ENCODE data around the gene MSI2. TPM values are rescaled to one million over a fixed set of nuclear protein-coding genes. Genes with fewer than 3 reads are reported as not detected.

The MSI2 gene
- total and polyA plus RNA-seq, 4 donors, result 9.4 to 64.0 (median 30.4) TPM

DNA sequence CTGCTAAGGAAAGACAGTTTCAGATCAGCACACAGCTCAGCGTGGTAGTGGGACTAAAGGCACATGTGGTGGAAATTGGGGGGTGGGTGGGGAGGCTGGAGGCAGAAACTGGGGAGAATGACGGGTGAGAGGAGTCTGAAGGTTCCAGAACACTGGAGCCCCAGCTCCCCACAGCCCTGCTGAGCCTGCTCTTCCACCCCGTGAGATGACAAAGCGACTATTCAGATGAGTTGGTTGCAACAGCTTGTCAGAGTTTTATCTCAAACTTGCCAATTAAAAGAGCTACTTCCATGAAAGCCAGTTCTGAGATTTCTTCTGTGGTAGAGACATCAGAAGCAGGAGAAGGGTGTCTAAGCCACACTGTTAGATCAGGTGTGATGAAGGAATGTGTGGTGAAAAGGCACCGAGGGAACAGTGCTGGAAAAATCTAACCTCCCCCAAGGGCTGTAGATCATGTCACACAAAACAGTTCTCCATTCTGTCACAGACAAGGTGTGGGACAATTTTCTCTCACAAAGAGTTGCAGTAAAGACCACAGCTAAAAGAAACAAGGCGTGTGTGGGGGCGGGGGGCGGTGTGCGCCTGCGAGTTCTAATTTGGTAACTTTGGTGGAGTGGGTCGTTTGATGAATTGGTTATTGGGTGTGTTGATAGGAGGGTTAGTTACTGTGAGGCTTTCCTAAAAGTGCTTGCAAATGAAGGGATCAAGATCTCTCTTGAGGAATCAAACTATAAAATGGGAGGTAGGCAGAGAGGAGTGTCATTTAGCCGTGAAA, 449.8 kb downstream of the MSI2 start:
- Histone ChIP-seq H3K4me3 (no peak overlapping the region), H3K36me3 (ENCODE audit: control insufficient read depth in 4 of 4, insufficient read depth in 4 of 4, low read length in 4 of 4) (no peaks in the 10 kb centered on the region), H3K9me3 (ENCODE audit: control insufficient read depth in 4 of 4, insufficient read depth in 3 of 4, low read length in 3 of 4) (no peaks in the 10 kb centered on the region), H3K27ac (ENCODE audit: low read depth in 1 of 2, low read length in 1 of 2) (no peak overlapping the region), H3K27me3 (ENCODE audit: control insufficient read depth in 3 of 3, insufficient read depth in 3 of 3, low read length in 2 of 3) (no peaks in the 10 kb centered on the region), H3K9ac (ENCODE audit: insufficient read depth in 1 of 2, low read length in 2 of 2) (no peak overlapping the region), H3K4me1 (ENCODE audit: control insufficient read depth in 5 of 5, insufficient read depth in 5 of 5, low read length in 5 of 5) (peaks cover 0 to 31% (median 0%) of the 10 kb centered on the region in 5 donors)
- WGBS, 2 donors, result 66 to 73% methylated on average over 12 of the region's 12 CpGs
- TF ChIP-seq, protein P1, sequence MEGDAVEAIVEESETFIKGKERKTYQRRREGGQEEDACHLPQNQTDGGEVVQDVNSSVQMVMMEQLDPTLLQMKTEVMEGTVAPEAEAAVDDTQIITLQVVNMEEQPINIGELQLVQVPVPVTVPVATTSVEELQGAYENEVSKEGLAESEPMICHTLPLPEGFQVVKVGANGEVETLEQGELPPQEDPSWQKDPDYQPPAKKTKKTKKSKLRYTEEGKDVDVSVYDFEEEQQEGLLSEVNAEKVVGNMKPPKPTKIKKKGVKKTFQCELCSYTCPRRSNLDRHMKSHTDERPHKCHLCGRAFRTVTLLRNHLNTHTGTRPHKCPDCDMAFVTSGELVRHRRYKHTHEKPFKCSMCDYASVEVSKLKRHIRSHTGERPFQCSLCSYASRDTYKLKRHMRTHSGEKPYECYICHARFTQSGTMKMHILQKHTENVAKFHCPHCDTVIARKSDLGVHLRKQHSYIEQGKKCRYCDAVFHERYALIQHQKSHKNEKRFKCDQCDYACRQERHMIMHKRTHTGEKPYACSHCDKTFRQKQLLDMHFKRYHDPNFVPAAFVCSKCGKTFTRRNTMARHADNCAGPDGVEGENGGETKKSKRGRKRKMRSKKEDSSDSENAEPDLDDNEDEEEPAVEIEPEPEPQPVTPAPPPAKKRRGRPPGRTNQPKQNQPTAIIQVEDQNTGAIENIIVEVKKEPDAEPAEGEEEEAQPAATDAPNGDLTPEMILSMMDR (IDR thresholded peaks at IDR 0.05; ENCODE audit: control extremely low read depth, extremely low read depth), result no peak
- ATAC-seq (ENCODE audit: insufficient read depth, low FRiP score), result no peak
- DNase-seq, result no peak

DNA sequence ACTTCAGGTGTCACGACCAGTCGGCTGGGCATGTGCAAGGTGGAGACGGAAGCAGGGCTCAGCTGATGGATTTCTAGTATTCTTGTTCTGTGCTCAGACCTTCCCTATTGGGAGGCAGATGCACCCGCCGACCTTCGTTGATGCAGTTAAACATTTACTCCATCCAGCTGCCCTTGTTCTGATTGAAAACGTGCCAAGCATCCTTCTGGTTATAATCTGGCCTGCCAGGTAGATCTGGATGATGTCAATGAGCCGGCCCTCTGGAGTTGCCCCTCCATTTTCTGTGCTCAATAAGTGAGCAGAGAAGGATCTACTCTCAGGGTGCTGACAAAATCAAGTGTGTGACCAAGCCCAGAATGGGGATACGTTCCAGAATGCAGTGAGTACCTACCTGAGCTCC, 450.4 kb downstream of the MSI2 start:
- Histone ChIP-seq H3K9ac (ENCODE audit: insufficient read depth in 1 of 2, low read length in 2 of 2) (no peak overlapping the region), H3K27ac (ENCODE audit: low read depth in 1 of 2, low read length in 1 of 2) (no peak overlapping the region), H3K36me3 (ENCODE audit: control insufficient read depth in 4 of 4, insufficient read depth in 4 of 4, low read length in 4 of 4) (no peaks in the 10 kb centered on the region), H3K27me3 (ENCODE audit: control insufficient read depth in 3 of 3, insufficient read depth in 3 of 3, low read length in 2 of 3) (no peaks in the 10 kb centered on the region), H3K9me3 (ENCODE audit: control insufficient read depth in 4 of 4, insufficient read depth in 3 of 4, low read length in 3 of 4) (no peaks in the 10 kb centered on the region), H3K4me1 (ENCODE audit: control insufficient read depth in 5 of 5, insufficient read depth in 5 of 5, low read length in 5 of 5) (peaks cover 0 to 29% (median 0%) of the 10 kb centered on the region in 5 donors), H3K4me3 (no peak overlapping the region)
- 71 to 85% methylated on average over 9 of the region's 9 CpGs for WGBS, 2 donors
- TF ChIP-seq, protein P1 (IDR thresholded peaks at IDR 0.05; ENCODE audit: control extremely low read depth, extremely low read depth), result no peak
- ATAC-seq (ENCODE audit: insufficient read depth, low FRiP score) (no peak), DNase-seq (no peak)

DNA sequence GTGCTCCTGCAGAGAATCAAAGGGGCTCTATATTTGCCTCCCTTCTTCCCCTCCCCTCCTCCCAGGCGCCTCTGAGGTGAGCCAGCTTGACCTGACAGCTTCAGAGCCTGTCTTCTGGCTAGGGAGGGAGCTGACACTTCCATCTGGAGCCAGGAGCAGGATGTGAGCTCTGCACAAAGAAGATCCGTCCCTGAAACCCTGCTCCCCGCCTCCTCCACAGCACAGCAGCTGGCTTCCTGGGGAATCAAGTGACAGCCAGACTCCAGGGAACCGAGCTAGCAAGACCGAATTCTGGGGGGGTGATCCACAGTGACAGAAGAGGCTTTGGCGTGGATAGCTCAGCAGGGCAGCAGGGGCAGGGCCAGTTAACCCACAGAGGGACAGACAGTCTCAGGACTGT, 451.6 kb downstream of the MSI2 start:
- Histone ChIP-seq H3K4me3 (no peak overlapping the region), H3K27me3 (ENCODE audit: control insufficient read depth in 3 of 3, insufficient read depth in 3 of 3, low read length in 2 of 3) (no peaks in the 10 kb centered on the region), H3K9ac (ENCODE audit: insufficient read depth in 1 of 2, low read length in 2 of 2) (no peak overlapping the region), H3K4me1 (ENCODE audit: control insufficient read depth in 5 of 5, insufficient read depth in 5 of 5, low read length in 5 of 5) (peaks cover 0 to 29% (median 0%) of the 10 kb centered on the region in 5 donors), H3K27ac (ENCODE audit: low read depth in 1 of 2, low read length in 1 of 2) (no peak overlapping the region), H3K36me3 (ENCODE audit: control insufficient read depth in 4 of 4, insufficient read depth in 4 of 4, low read length in 4 of 4) (no peaks in the 10 kb centered on the region), H3K9me3 (ENCODE audit: control insufficient read depth in 4 of 4, insufficient read depth in 3 of 4, low read length in 3 of 4) (no peaks in the 10 kb centered on the region)
- ATAC-seq (ENCODE audit: insufficient read depth, low FRiP score), result no peak
- TF ChIP-seq, protein P1 (IDR thresholded peaks at IDR 0.05; ENCODE audit: control extremely low read depth, extremely low read depth), result no peak
- 47 to 55% methylated on average over 6 of the region's 6 CpGs for WGBS, 2 donors
- peak; percentile 92 to 95 (median 93) for DNase-seq
